DOHH2 (cell line): Measurements from ENCODE around the gene RICTOR.

Experiments used
- EZH2phosphoT487 ChIP-seq: fragments of 200-600 bp; sonication (generic); IDR thresholded peaks from 2 replicates; pipeline ENCODE4 v1.6.1; 2017; ENCODE audit warnings: borderline replicate concordance, mild to moderate bottlenecking, antibody characterized with exemption, low read length, moderate library complexity, mixed read lengths
- TF ChIP-seq, protein P1 (sequence below): fragments of 200-600 bp; sonication (generic); IDR thresholded peaks from one replicate; pipeline ENCODE4 v1.5.1; 2014; ENCODE audit warnings: antibody characterized with exemption, mild to moderate bottlenecking, low read depth, low read length; ENCODE audit not compliant: poor library complexity, severe bottlenecking

DNA sequence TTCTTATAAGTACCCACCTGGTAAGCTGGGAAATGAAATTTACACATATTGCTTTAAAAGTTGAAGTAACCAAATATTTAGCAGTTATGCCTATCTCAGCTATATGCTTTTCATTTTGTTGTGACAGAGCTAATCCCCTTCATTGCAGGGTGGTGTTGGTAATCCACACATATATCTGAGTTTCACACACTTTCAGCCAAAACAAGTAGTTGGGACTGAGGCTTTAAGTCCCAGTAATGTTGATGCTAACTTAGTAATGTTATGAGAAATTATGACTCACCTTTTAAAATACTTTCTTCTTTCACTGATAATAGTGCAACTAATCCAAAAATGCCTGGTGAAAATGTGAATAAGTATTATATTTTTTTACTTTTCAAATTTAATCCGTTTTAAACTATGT is 19.2 kb upstream of the RICTOR start:
- TF ChIP-seq, protein P1, sequence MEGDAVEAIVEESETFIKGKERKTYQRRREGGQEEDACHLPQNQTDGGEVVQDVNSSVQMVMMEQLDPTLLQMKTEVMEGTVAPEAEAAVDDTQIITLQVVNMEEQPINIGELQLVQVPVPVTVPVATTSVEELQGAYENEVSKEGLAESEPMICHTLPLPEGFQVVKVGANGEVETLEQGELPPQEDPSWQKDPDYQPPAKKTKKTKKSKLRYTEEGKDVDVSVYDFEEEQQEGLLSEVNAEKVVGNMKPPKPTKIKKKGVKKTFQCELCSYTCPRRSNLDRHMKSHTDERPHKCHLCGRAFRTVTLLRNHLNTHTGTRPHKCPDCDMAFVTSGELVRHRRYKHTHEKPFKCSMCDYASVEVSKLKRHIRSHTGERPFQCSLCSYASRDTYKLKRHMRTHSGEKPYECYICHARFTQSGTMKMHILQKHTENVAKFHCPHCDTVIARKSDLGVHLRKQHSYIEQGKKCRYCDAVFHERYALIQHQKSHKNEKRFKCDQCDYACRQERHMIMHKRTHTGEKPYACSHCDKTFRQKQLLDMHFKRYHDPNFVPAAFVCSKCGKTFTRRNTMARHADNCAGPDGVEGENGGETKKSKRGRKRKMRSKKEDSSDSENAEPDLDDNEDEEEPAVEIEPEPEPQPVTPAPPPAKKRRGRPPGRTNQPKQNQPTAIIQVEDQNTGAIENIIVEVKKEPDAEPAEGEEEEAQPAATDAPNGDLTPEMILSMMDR = no peak
- TF ChIP-seq EZH2phosphoT487 = no peak
